ENCODE measurements around the gene CD74.

Gene CD74

GRCh38 chr5:150410524-150411244 is 2.0 kb downstream of the CD74 start:
- DNase-seq (ENCODE audit: low read depth in 1 of 2, low spot score in 1 of 2): no peak

GRCh38 chr5:150409638-150410523 is 2.8 kb downstream of the CD74 start:
- no peak for DNase-seq (ENCODE audit: low read depth in 1 of 2, low spot score in 1 of 2)

- DNase-seq (ENCODE audit: low read depth in 1 of 2, low spot score in 1 of 2): no peak
These were observed 4.3 kb downstream of the CD74 start for GRCh38 chr5:150408231-150408943.

GRCh38 chr5:150407096-150407720 is 5.5 kb downstream of the CD74 start:
- DNase-seq (ENCODE audit: low read depth in 1 of 2, low spot score in 1 of 2): no peak

GRCh38 chr5:150406723-150407095 is 6.0 kb downstream of the CD74 start:
- DNase-seq (ENCODE audit: low read depth in 1 of 2, low spot score in 1 of 2): no peak

- DNase-seq (ENCODE audit: low read depth in 1 of 2, low spot score in 1 of 2): no peak
These were observed 6.5 kb downstream of the CD74 start for GRCh38 chr5:150406103-150406722.

- DNase-seq (ENCODE audit: low read depth in 1 of 2, low spot score in 1 of 2): no peak
These were observed 7.5 kb downstream of the CD74 start for GRCh38 chr5:150404941-150405816.

- DNase-seq (ENCODE audit: low read depth in 1 of 2, low spot score in 1 of 2): no peak
These were observed 8.2 kb downstream of the CD74 start for GRCh38 chr5:150404535-150404934.

- DNase-seq (ENCODE audit: low read depth in 1 of 2, low spot score in 1 of 2): no peak
These were observed 8.6 kb downstream of the CD74 start for GRCh38 chr5:150404121-150404520.

GRCh38 chr5:150402901-150403342 is 9.8 kb downstream of the CD74 start:
- no peak for DNase-seq (ENCODE audit: low read depth in 1 of 2, low spot score in 1 of 2)

GRCh38 chr5:150402229-150402773 is 10.4 kb downstream of the CD74 start:
- no peak for DNase-seq (ENCODE audit: low read depth in 1 of 2, low spot score in 1 of 2)

- DNase-seq (ENCODE audit: low read depth in 1 of 2, low spot score in 1 of 2): no peak
These were observed 11.1 kb downstream of the CD74 start for GRCh38 chr5:150401376-150402228.

GRCh38 chr5:150401076-150401375 is 11.7 kb downstream of the CD74 start:
- DNase-seq (ENCODE audit: low read depth in 1 of 2, low spot score in 1 of 2): no peak

GRCh38 chr5:150400316-150401075 is 12.2 kb downstream of the CD74 start:
- no peak for DNase-seq (ENCODE audit: low read depth in 1 of 2, low spot score in 1 of 2)

- no peak for DNase-seq (ENCODE audit: low read depth in 1 of 2, low spot score in 1 of 2)
These were observed 13.0 kb downstream of the CD74 start for GRCh38 chr5:150399524-150400211.

GRCh38 chr5:150398722-150399523 is 13.8 kb downstream of the CD74 start:
- DNase-seq (ENCODE audit: low read depth in 1 of 2, low spot score in 1 of 2): no peak
